Panc1 (cell line): ENCODE measurements around the gene PLXNA2. TPM values are rescaled to one million over a fixed set of nuclear protein-coding genes. Genes with fewer than 3 reads are reported as not detected.

Source experiments
- ATAC-seq: fragments of 200-7000 bp; cut with Tn5 transposase; 2 replicates; pipeline ENCODE4 v1.9.1; 2020; ENCODE audit warnings: mild to moderate bottlenecking, moderate library complexity
- BruUV-seq: library from RNA; stranded (reverse); fragments of 400-500 nt; replicated peaks from 2 replicates; lab custom pipeline; 2021; lab: Mats Ljungman, UMichigan
- CTCF ChIA-PET: fragments of 300-600 bp; sonication (Branson Sonifier 250); formaldehyde crosslinking; loops from one replicate; lab custom pipeline; 2022; ENCODE audit warnings: antibody characterized with exemption; lab: Charles Lee
- POLR2A ChIA-PET: fragments of 300-600 bp; sonication (Branson Sonifier 250); formaldehyde crosslinking; loops from one replicate; lab custom pipeline; 2022; ENCODE audit warnings: antibody characterized with exemption; lab: Charles Lee
- DNase-seq: peaks from one replicate; pipeline ENCODE4 v3.0.0-alpha.2; 2010; ENCODE audit warnings: low read depth, low spot score
- H3K27ac ChIP-seq: 2 replicates; pipeline ENCODE4 v1.5.1; 2011; ENCODE audit warnings: mild to moderate bottlenecking, low read length, inconsistent platforms
- H3K27me3 ChIP-seq: fragments of 200-500 bp; sonication (Bioruptor generic); 2 replicates; pipeline ENCODE4 v1.6.0; 2014; ENCODE audit warnings: low read length, inconsistent platforms; ENCODE audit not compliant: control insufficient read depth, insufficient read depth
- H3K36me3 ChIP-seq: fragments of 200-500 bp; sonication (Bioruptor generic); 2 replicates; pipeline ENCODE4 v1.5.1; 2014; ENCODE audit warnings: inconsistent platforms, mild to moderate bottlenecking, low read length, moderate library complexity; ENCODE audit not compliant: control insufficient read depth, insufficient read depth
- H3K4me1 ChIP-seq: 2 replicates; pipeline ENCODE4 v1.5.1; 2011; ENCODE audit warnings: inconsistent platforms, mild to moderate bottlenecking, low read length, moderate library complexity; ENCODE audit not compliant: control insufficient read depth, insufficient read depth
- H3K4me3 ChIP-seq, 2 experiments: 2 replicates each; pipeline ENCODE4 v1.5.1; 2011 to 2012; ENCODE audit warnings: low read depth in 2 of 2, low read length in 2 of 2, mild to moderate bottlenecking in 2 of 2, inconsistent platforms in 1 of 2, moderate library complexity in 1 of 2
- H3K9me3 ChIP-seq: fragments of 200-500 bp; sonication (Bioruptor generic); 2 replicates; pipeline ENCODE4 v1.5.1; 2014; ENCODE audit warnings: low read depth, mild to moderate bottlenecking, inconsistent platforms, low read length, moderate library complexity; ENCODE audit not compliant: control insufficient read depth, insufficient read depth
- CTCF ChIP-seq: fragments of 450-650 bp; IDR thresholded peaks from 2 replicates; pipeline ENCODE4 v1.5.1; 2017; ENCODE audit warnings: mild to moderate bottlenecking
- POLR2AphosphoS5 ChIP-seq: IDR thresholded peaks from 2 replicates; pipeline ENCODE4 v1.6.1; 2012; ENCODE audit warnings: mild to moderate bottlenecking, low read depth, low read length, moderate library complexity
- REST ChIP-seq, 2 experiments: IDR thresholded peaks; 2 replicates each; pipeline ENCODE4 v1.6.1; 2011 to 2012; ENCODE audit warnings: low read depth in 2 of 2, control low read depth in 1 of 2, low read length in 1 of 2, mild to moderate bottlenecking in 1 of 2, moderate library complexity in 1 of 2; ENCODE audit not compliant: insufficient read depth in 1 of 2
- SIN3A ChIP-seq: IDR thresholded peaks from 2 replicates; pipeline ENCODE4 v1.6.1; 2012; ENCODE audit warnings: low read depth, mild to moderate bottlenecking, low read length, moderate library complexity, borderline replicate concordance; ENCODE audit not compliant: insufficient read depth
- TCF7L2 ChIP-seq: IDR thresholded peaks from 2 replicates; pipeline ENCODE4 v1.6.1; 2011; ENCODE audit warnings: mild to moderate bottlenecking, low read depth, low read length, inconsistent platforms
- in situ Hi-C: cut with HindIII; loops from 2 replicates; pipeline ENCODE4 v1.10.0; 2016; ENCODE audit warnings: low sequenced_read_pairs, low pct_unique_long_range_greater_than_20kb
- intact Hi-C: fragments of 100-400 bp; cut with micrococcal nuclease; formaldehyde crosslinking; loops from one replicate; pipeline ENCODE4 v1.10.0; 2022; ENCODE audit not compliant: unreplicated experiment
- total RNA-seq: library from RNA; stranded (reverse); gene quantifications from one replicate; pipeline ENCODE4 v1.2.1, GENCODE V29; 2021; ENCODE audit not compliant: unreplicated experiment

PLXNA2 gene
- total RNA-seq, 1 experiment from 2014 or later = 0.98 TPM

GRCh38 chr1:208156741-208157140, 87.4 kb downstream of the PLXNA2 start:
- no TSS peak for BruUV-seq
- CTCF ChIA-PET = no interaction called here

GRCh38 chr1:208156310-208156709, 87.9 kb downstream of the PLXNA2 start:
- in situ Hi-C loops = no loop called here
- intact Hi-C loops = no loop called here
- H3K4me3 ChIP-seq = no peak overlapping the region
- DNase-seq = no peak
- no peak overlapping the region for H3K27ac ChIP-seq
- BruUV-seq = no TSS peak
- ChIA-PET CTCF (no interaction called here), POLR2A (no interaction called here)
- no peaks in the 10 kb centered on the region for H3K4me1 ChIP-seq
- no peaks in the 10 kb centered on the region for H3K9me3 ChIP-seq
- no peak for TF ChIP-seq SIN3A
- TF ChIP-seq TCF7L2 = no peak
- no peak for TF ChIP-seq CTCF
- no peak for TF ChIP-seq REST (IDR thresholded peaks at IDR 0.05; ENCODE audit: insufficient read depth in 1 of 2, low read depth in 2 of 2, low read length in 1 of 2)
- TF ChIP-seq POLR2AphosphoS5 = no peak
- 0 out of 2 replicates have a peak, but pooled peaks cover 2% of the 10 kb centered on the region for H3K27me3 ChIP-seq
- ATAC-seq = no peak
- H3K36me3 ChIP-seq = no peaks in the 10 kb centered on the region

More at GRCh38 chr1:208156741-208157140, 87.4 kb downstream of the PLXNA2 start:
- intact Hi-C loops (no loop called here), in situ Hi-C loops (no loop called here)
- H3K4me3 ChIP-seq = no peak overlapping the region
- H3K27me3 ChIP-seq = 0 out of 2 replicates have a peak, but pooled peaks cover 2% of the 10 kb centered on the region
- H3K9me3 ChIP-seq = no peaks in the 10 kb centered on the region
- no peaks in the 10 kb centered on the region for H3K4me1 ChIP-seq
- ATAC-seq = no peak
- no peak for DNase-seq
- H3K36me3 ChIP-seq = no peaks in the 10 kb centered on the region
- TF ChIP-seq CTCF = no peak
- TF ChIP-seq POLR2AphosphoS5 = no peak
- TF ChIP-seq REST (IDR thresholded peaks at IDR 0.05; ENCODE audit: insufficient read depth in 1 of 2, low read depth in 2 of 2, low read length in 1 of 2) = no peak
- no peak for TF ChIP-seq TCF7L2
- TF ChIP-seq SIN3A = no peak
- no peak overlapping the region for H3K27ac ChIP-seq
- POLR2A ChIA-PET = no interaction called here
